Measurements from ENCODE around the gene PLXDC1. TPM values are rescaled to one million over a fixed set of nuclear protein-coding genes. Genes with fewer than 3 reads are reported as not detected.
"Not testable (repeated sequence)": the region's sequence is repeated elsewhere in the genome, so short reads cannot be mapped to it uniquely, and the experiment has no call there.

PLXDC1 gene
- total and polyA plus RNA-seq, 11 donors: 4.8 to 17.4 (median 13.3) TPM

- Histone ChIP-seq H3K27me3 (peaks cover 0 to 2% (median 0%) of the 10 kb centered on the region in 9 donors), H3K27ac (no peak overlapping the region), H3K4me1 (no peaks in the 10 kb centered on the region), H3K36me3 (no peaks in the 10 kb centered on the region), H3K9me3 (no peaks in the 10 kb centered on the region), H3K4me3 (no peak overlapping the region)
- ATAC-seq (no peak), DNase-seq (no peak)
- 56 to 71% (median 65%) methylated on average over 2 of the region's 2 CpGs for WGBS, 4 donors
- intact Hi-C loops (cut with DNase I): no loop called here
- TF ChIP-seq CTCF (IDR thresholded peaks at IDR 0.05) (no peak), POLR2A (IDR thresholded peaks at IDR 0.05) (no peak)
These were observed 115.4 kb downstream of the PLXDC1 start for GRCh38 chr17:39036009-39036408.

GRCh38 chr17:39035578-39035977, 115.9 kb downstream of the PLXDC1 start:
- DNase-seq; H3K27ac ChIP-seq; H3K27me3 ChIP-seq; ATAC-seq; H3K4me3 ChIP-seq; H3K9me3 ChIP-seq; H3K36me3 ChIP-seq; intact Hi-C loops (cut with DNase I); H3K4me1 ChIP-seq: not testable (repeated sequence)
- 79 to 91% (median 91%) methylated on average over 16 of the region's 16 CpGs for WGBS, 4 donors

GRCh38 chr17:39028690-39029089, 122.7 kb downstream of the PLXDC1 start:
- DNase-seq (no peak), ATAC-seq (no peak)
- H3K36me3 ChIP-seq: no peaks in the 10 kb centered on the region
- H3K9me3 ChIP-seq: no peaks in the 10 kb centered on the region
- H3K27me3 ChIP-seq: peaks cover 0 to 8% (median 0%) of the 10 kb centered on the region in 9 donors
- intact Hi-C loops (cut with DNase I): no loop called here
- TF ChIP-seq CTCF (IDR thresholded peaks at IDR 0.05) (no peak), POLR2A (IDR thresholded peaks at IDR 0.05) (no peak)
- H3K27ac ChIP-seq: no peak overlapping the region
- 93 to 98% (median 96%) methylated on average over 2 to 6 of the region's 6 CpGs for WGBS, 4 donors
- H3K4me3 ChIP-seq: no peak overlapping the region
- peaks cover 0 to 14% (median 5%) of the 10 kb centered on the region in 12 donors for H3K4me1 ChIP-seq

- peak in 3 of 4 donors; percentile 44 to 64 (median 63) for ATAC-seq
- H3K4me3 ChIP-seq: peak overlapping the region; percentile 13 to 60 (median 52)
- peaks cover 0 to 8% (median 0%) of the 10 kb centered on the region in 9 donors for H3K27me3 ChIP-seq
- peak in 2 of 5 donors; percentile 19 to 46 for DNase-seq
- peaks cover 0 to 14% (median 5%) of the 10 kb centered on the region in 12 donors for H3K4me1 ChIP-seq
- no peaks in the 10 kb centered on the region for H3K36me3 ChIP-seq
- peak overlapping the region in 8 of 12 donors; percentile 12 to 75 (median 62) for H3K27ac ChIP-seq
- no peak for TF ChIP-seq POLR2A (IDR thresholded peaks at IDR 0.05)
- no peak for TF ChIP-seq CTCF (IDR thresholded peaks at IDR 0.05)
- H3K9me3 ChIP-seq: no peaks in the 10 kb centered on the region
- intact Hi-C loops (cut with DNase I): no loop called here
- WGBS, 4 donors: 24 to 55% (median 30%) methylated on average over 10 to 21 of the region's 21 CpGs
These were observed 123.9 kb downstream of the PLXDC1 start for GRCh38 chr17:39027455-39028035.
